ENCODE data around the gene SLC4A8.

- TF ChIP-seq POLR2A (IDR thresholded peaks at IDR 0.05) (no peak), CTCF (IDR thresholded peaks at IDR 0.05) (no peak), POLR2AphosphoS5 (IDR thresholded peaks at IDR 0.05; ENCODE audit: insufficient read depth in 1 of 2, low read depth in 1 of 2) (no peak)
Observed at GRCh38 chr12:51525518-51525917, 100.9 kb downstream of the SLC4A8 start.
